GM21367 (cell line): ENCODE data around the gene C2orf74.
"Not testable (repeated sequence)": the region's sequence is repeated elsewhere in the genome, so short reads cannot be mapped to it uniquely, and the experiment has no call there.

ENCODE experiments used
- ATAC-seq: cut with Tn5 transposase; IDR thresholded peaks from one replicate; pipeline ENCODE4 v1.9.1; 2021; ENCODE audit not compliant: unreplicated experiment

Gene C2orf74

GRCh38 chr2:61161888-61162287 lies at the start of gene C2orf74:
Gene C2orf74, plus strand, starts transcription at chr2:61162188. Its CDS starts 327 bp downstream, at chr2:61162515.
- ATAC-seq, result no peak

GRCh38 chr2:61114147-61114546 lies 47.8 kb upstream of the C2orf74 start:
- ATAC-seq, result no peak

- ATAC-seq, result no peak
These were observed 45.7 kb upstream of the C2orf74 start for GRCh38 chr2:61116302-61116701.

DNA sequence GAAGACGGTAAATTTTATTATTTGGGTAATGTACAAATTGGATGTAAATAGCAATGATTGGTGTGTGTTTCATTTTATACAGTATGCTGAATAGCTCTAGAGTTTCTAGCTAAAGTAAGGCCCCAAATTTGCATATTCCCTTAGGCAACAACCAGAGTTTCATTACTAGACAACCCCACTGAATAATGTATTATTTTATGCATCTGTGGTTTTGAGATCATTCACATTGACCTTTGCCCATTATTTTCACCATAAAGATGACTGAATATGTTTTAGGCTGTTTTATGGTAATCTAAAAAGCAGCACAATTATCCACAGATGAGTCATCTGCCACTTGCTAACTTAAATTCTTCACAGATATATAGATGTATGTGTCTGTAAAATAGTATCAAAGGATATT lies 44.5 kb upstream of the C2orf74 start:
- no peak for ATAC-seq

DNA sequence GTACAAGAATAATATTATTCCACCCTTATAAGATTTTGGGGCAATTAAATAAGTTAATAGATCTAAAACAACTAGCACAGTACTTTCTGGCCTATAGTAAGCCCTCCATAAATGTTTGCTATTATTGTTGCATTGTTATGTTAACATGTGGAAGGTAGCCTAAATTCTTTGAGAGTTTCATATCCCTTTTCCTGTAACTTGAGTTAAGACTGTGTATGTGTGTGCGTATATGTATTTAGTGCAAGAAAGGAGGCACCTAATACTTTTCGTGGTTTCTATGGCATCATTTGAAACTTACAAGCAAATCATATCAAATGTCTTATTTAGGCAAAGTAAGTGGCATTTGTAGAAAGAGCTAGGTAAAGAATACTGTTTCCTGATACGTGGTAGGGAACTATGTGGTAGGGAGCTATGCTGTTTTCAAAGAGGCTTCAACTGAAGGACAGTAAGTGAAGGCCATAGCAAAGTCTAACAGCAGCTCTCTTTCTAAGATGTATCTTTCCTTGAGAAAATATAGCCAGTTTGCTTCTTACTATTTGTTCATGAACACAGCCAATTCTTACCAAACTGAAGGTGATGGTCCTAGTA lies 36.8 kb upstream of the C2orf74 start:
- no peak for ATAC-seq

DNA sequence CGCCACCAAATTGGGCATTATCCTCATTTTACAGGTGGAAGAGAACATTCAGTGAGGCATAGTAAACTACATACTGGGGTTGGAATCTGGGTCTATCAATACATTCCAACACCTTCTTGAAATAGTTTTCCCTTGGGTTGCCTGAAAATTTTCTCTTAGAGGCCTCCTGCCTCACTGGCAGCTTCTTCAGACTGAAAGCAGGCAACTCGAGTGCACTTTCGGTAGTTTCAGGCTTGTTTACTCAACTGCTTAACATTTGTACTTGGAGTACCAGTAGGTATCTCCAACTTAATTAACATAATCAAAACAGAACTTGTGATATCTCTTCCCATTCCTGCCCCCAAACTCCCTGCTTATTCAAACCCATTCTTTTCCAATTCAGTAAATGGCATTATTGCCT lies 36.2 kb upstream of the C2orf74 start:
- ATAC-seq, result no peak

- ATAC-seq, result not testable (repeated sequence)
These were observed 33.9 kb upstream of the C2orf74 start for GRCh38 chr2:61128122-61128521.

- ATAC-seq, result no peak
These were observed 27.8 kb upstream of the C2orf74 start for GRCh38 chr2:61134141-61134540.

GRCh38 chr2:61135510-61135909 lies 26.5 kb upstream of the C2orf74 start:
- ATAC-seq, result no peak

GRCh38 chr2:61138859-61139258 lies 23.1 kb upstream of the C2orf74 start:
- no peak for ATAC-seq

DNA sequence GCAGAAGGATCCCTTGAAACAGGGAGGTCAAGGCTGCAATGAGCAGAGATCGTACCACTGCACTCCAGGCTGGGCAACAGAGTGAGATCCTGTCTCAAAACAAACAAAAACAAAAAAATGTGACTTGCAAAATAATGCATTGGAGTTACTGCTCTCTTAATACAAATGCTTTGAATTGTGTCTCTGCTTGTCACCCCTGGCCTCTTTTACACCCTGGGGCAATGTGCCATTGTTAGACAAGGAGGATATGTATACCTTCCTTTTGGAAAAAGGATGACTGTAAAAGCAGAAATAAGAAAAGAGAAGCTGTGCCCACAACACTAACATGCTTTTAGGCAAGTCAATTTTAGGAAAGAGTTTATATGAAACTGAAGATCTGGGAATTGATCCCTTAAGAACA lies 20.8 kb upstream of the C2orf74 start:
- no peak for ATAC-seq

DNA sequence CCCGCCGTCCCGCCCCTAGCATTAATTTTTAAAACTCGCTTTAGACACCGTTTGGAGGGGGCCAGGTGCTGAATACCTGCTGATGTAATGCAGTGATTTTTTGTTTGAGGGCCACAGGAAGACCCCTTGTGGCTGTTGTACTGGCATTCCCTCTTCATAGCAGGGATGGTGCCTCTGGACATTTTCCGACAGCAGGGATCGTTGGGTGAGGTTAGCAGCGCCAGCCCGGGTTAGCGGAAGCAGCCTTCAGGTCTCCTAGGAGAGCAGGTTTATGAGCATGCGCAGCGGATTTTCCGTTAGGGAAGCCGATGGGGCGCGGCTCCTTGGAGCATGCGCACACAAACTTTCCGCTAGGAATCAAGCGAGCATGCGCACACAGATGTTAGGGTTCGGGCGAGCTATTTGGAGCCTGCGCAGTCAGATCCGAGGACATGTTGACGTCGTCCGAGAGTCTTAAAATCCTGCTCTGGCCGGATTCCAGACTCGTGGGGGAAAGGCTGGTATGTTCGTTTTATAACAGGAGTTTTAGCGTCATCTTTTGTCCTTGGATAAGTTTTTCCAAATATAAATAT lies 17.2 kb upstream of the C2orf74 start:
- ATAC-seq, result peak; percentile 79

DNA sequence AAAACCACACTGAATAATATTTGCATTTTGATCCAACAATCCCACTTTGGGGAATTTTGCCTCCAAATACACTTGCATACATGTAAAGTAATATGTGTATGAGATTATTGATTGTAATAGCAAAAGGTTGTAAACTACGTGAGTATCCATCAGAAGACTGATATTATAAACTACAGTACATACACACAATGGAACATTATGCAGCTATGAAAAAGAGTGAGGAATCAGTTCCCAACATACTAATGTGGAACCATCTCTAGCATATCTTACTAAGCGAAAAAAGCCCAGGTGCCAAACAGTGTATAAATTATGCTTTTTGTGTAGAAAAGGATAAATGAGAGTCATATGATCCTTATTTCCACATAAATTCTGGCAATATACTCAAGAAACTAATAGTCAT lies 16.0 kb upstream of the C2orf74 start:
- ATAC-seq, result no peak

- ATAC-seq, result not testable (repeated sequence)
These were observed 13.9 kb upstream of the C2orf74 start for GRCh38 chr2:61148091-61148490.

DNA sequence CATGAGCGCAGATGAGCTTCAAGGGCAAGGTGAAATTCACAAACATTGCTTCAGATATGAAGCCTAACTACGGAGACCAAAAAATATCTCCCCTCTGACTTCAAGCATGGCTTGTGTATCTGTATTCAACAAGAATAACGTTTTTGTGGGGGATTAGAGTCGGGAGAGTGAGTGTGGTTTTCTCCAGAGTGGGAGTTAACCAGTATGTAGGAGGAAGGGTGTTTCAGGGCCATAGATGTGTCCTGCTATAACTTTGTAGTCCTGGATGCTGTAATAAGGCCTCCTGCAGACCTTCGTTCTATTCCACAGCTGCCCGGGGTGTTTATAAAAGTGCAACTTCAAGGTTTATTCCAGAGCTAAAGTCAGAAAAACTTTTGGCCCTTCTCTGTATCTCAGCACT lies 12.9 kb upstream of the C2orf74 start:
- ATAC-seq, result no peak

GRCh38 chr2:61151436-61151835 lies 10.6 kb upstream of the C2orf74 start:
- ATAC-seq, result no peak

DNA sequence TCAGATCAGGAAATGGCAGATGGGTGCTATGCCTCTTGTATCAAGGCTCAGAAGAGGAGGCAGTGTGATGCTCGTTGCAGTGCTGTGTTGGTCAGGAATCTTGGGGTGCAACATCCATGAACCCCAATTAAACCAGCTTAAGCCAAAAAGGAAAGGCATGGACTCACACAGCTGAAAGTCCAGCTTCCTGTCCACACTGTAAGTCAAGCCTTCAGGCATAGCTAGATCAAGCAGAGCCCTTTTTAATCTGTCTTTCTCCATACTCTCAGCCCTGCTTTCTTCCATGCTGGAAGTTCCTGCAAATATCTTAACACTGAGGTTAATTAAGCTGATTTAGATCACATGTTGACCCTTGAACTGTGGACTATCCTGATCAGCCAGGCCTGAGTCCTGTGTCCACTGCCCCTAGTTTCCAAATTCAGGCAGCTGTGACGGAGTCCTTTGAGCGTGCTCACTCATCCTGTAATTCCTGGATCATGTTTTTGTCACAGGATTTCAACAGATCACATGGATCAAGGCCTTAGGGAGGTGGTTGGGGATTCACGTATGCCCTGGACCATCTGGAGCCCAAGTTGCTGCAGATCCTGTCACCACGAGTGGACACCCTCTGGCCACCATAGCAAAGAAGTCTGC lies 4.5 kb upstream of the C2orf74 start:
- ATAC-seq, result no peak

- no peak for ATAC-seq
These were observed 3.5 kb upstream of the C2orf74 start for GRCh38 chr2:61158356-61158955.

DNA sequence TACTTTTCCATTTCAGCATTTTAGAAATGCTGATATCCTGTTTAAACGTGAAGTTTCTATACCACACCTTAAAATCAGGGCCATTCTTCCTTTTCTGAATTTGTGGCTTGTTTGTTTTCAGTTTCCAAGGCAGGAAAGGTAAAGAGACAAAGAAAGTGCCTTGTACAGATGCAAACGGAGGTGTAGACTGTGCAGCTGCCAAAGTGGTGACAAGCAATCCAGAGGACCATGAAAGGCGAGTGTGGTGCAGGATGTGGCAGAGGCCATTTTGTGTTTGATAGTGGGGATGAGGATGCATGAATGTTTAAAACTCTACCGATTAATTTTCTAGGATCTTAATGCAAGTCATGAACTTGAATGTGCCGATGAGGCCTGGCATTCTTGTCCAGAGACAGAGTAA lies 733 bp downstream of the C2orf74 start:
- no peak for ATAC-seq

- ATAC-seq, result not testable (repeated sequence)
These were observed 3.1 kb downstream of the C2orf74 start for GRCh38 chr2:61165082-61165481.

DNA sequence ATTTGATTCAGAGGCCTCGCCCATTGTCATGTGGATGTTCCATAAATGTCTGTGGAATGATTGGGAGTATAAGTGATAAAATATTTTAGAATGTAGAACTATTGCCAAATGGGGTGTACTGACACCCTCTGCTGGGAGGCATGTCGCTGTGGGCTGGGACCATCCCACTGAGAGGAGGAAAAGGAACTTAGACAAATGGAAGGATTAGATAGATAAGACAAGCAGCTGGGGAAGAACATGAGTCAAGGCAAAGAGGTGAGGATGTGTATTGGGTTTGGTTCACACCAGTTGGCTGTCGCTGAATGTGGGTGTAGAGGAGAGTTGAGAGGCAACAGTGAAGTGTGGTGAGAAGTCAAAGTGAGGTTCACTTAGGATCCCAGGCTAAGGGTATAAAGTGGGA lies 4.0 kb downstream of the C2orf74 start:
- no peak for ATAC-seq

DNA sequence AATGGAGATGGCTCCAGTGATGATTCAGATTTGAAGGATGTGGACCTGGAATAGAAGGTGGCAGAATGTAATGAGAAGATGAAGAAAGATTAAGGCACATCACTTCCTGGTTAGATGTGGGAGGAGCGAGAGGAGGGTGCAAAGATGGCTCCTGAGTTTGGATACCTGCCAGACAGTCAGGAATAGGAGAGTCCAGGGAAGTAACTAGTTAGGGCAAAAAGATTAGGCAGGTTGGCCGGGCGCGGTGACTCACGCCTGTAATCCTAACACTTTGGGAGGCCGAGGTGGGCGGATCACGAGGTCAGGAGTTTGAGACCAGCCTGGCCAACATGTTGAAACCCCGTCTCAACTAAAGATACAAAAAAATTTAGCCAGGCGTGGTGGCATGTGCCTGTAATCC lies 5.6 kb downstream of the C2orf74 start:
- ATAC-seq, result no peak
